HepG2 (cell line): ENCODE results near the gene TMCC1. TPM values are rescaled to one million over a fixed set of nuclear protein-coding genes. Genes with fewer than 3 reads are reported as not detected.

Experiments used
- ATAC-seq: fragments of 200-7000 bp; cut with Tn5 transposase; 3 replicates; pipeline ENCODE4 v1.9.1; 2020; ENCODE audit warnings: mild to moderate bottlenecking, moderate library complexity
- BruUV-seq: library from RNA; stranded (reverse); fragments of 400-500 nt; replicated peaks from 2 replicates; lab custom pipeline; 2021; lab: Mats Ljungman, UMichigan
- CTCF ChIA-PET: fragments of 300-600 bp; formaldehyde crosslinking; extraction: SDS; loops from one replicate; lab custom pipeline; 2021; ENCODE audit warnings: low total read pairs, inconsistent platforms, low intra/inter-chr PET ratio; lab: Yijun Ruan, JAX
- POLR2A ChIA-PET: fragments of 350-600 bp; sonication (Branson Sonifier 250); formaldehyde crosslinking; loops from one replicate; lab custom pipeline; 2020; ENCODE audit warnings: antibody characterized with exemption, inconsistent platforms; lab: Yijun Ruan, JAX
- DNase-seq: peaks from one replicate; pipeline ENCODE4 v3.0.0-alpha.2; 2015; ENCODE audit warnings: low spot score
- FAIRE-seq: peaks from 3 replicates; lab custom pipeline; 2011; peaks lifted over from hg19 to GRCh38; lab: Jason Lieb, UNC
- H2AFZ ChIP-seq: one replicate; pipeline ENCODE4 v1.6.1; 2011; ENCODE audit warnings: low read length, inconsistent platforms
- H3K27ac ChIP-seq: fragments of 300-600 bp; 3 replicates; pipeline ENCODE4 v1.8.0; 2011; ENCODE audit warnings: mixed run types, mild to moderate bottlenecking, mixed read lengths, low read length, inconsistent platforms; ENCODE audit not compliant: insufficient read depth; ENCODE audit errors: extremely low read length
- H3K27me3 ChIP-seq, 2 experiments: fragments of 200-600 bp in 1 of 2; 2 replicates in 1 of 2; 3 replicates in 1 of 2; pipeline versions ENCODE4 v1.6.0 to v1.8.0; 2011; ENCODE audit warnings: low read length in 2 of 2, mild to moderate bottlenecking in 2 of 2, moderate library complexity in 2 of 2, inconsistent platforms in 1 of 2; ENCODE audit not compliant: insufficient read depth in 2 of 2, control insufficient read depth in 1 of 2
- H3K36me3 ChIP-seq, 2 experiments: fragments of 200-600 bp in 1 of 2; replicated peaks in 1 of 2; 2 replicates in 1 of 2; 3 replicates in 1 of 2; pipeline versions ENCODE4 v1.5.1 to v1.8.0; 2011; ENCODE audit warnings: low read length in 2 of 2, inconsistent platforms in 1 of 2; ENCODE audit not compliant: insufficient read depth in 2 of 2, control insufficient read depth in 1 of 2
- H3K4me1 ChIP-seq: 2 replicates; pipeline ENCODE4 v1.5.1; 2012; ENCODE audit warnings: low read length, inconsistent platforms; ENCODE audit not compliant: insufficient read depth
- H3K4me2 ChIP-seq: 2 replicates; pipeline ENCODE4 v1.6.0; 2011; ENCODE audit warnings: low read depth, low read length, inconsistent platforms
- H3K4me3 ChIP-seq, 3 experiments: fragments of 200-600 bp in 1 of 3; sonication (generic), shearing (Covaris generic) in 1 of 3; replicated peaks in 1 of 3; 2 replicates each; pipeline ENCODE4 v1.5.1; 2011 to 2016; ENCODE audit warnings: low read length in 3 of 3, inconsistent platforms in 2 of 3, low read depth in 2 of 3, mild to moderate bottlenecking in 2 of 3, control low read depth in 1 of 3, mixed read lengths in 1 of 3; ENCODE audit not compliant: insufficient read depth in 1 of 3
- H3K79me2 ChIP-seq: one replicate; pipeline ENCODE4 v1.6.1; 2011; ENCODE audit warnings: low read length, inconsistent platforms; ENCODE audit not compliant: insufficient read depth
- H3K9ac ChIP-seq: 2 replicates; pipeline ENCODE4 v1.6.0; 2011; ENCODE audit warnings: mild to moderate bottlenecking, low read depth, low read length, inconsistent platforms; ENCODE audit not compliant: insufficient read depth
- H3K9me3 ChIP-seq: 2 replicates; pipeline ENCODE4 v1.5.1; 2012; ENCODE audit warnings: mild to moderate bottlenecking, low read length
- H4K20me1 ChIP-seq: 2 replicates; pipeline ENCODE4 v1.6.0; 2011; ENCODE audit warnings: inconsistent platforms, mild to moderate bottlenecking, low read length, moderate library complexity; ENCODE audit not compliant: insufficient read depth
- ARNTL ChIP-seq: sonication (generic); formaldehyde crosslinking; IDR thresholded peaks from 2 replicates; pipeline ENCODE4 v1.4.0; 2020; ENCODE audit warnings: mild to moderate bottlenecking, missing genetic modification reagents
- E2F2 ChIP-seq: sonication (generic); formaldehyde crosslinking; IDR thresholded peaks from 2 replicates; pipeline ENCODE4 v1.4.0; 2020; ENCODE audit warnings: missing genetic modification reagents, borderline replicate concordance
- HNF4G ChIP-seq, 2 experiments: sonication (generic) in 1 of 2; formaldehyde crosslinking in 1 of 2; IDR thresholded peaks; 2 replicates each; pipeline versions ENCODE4 v1.4.0 to v1.6.1; 2011 to 2020; ENCODE audit warnings: borderline replicate concordance in 2 of 2, low read depth in 2 of 2, mild to moderate bottlenecking in 2 of 2, low read length in 1 of 2, missing genetic modification reagents in 1 of 2, moderate library complexity in 1 of 2
- NFKB2 ChIP-seq: sonication (generic); formaldehyde crosslinking; IDR thresholded peaks from 2 replicates; pipeline ENCODE4 v1.4.0; 2020; ENCODE audit warnings: missing genetic modification reagents, borderline replicate concordance
- POLR2G ChIP-seq: fragments of 200-400 bp; formaldehyde crosslinking; IDR thresholded peaks from 2 replicates; pipeline ENCODE4 v1.6.1; 2018; ENCODE audit warnings: mild to moderate bottlenecking, low read depth, low read length, moderate library complexity
- THAP11 ChIP-seq: IDR thresholded peaks from 2 replicates; pipeline ENCODE4 v1.6.1; 2016; ENCODE audit warnings: missing biosample characterization, missing genetic modification reagents
- ZNF121 ChIP-seq: sonication (generic); formaldehyde crosslinking; IDR thresholded peaks from 2 replicates; pipeline ENCODE4 v1.5.0; 2020; ENCODE audit warnings: mild to moderate bottlenecking, missing genetic modification reagents
- ZNF142 ChIP-seq: sonication (generic); formaldehyde crosslinking; IDR thresholded peaks from 2 replicates; pipeline ENCODE4 v1.4.0; 2020; ENCODE audit warnings: missing genetic modification reagents
- ZNF329 ChIP-seq: sonication (generic); formaldehyde crosslinking; IDR thresholded peaks from 2 replicates; pipeline ENCODE4 v1.9.0; 2021; ENCODE audit warnings: low read depth, mild to moderate bottlenecking, missing genetic modification reagents
- ZNF335 ChIP-seq: sonication (generic); formaldehyde crosslinking; IDR thresholded peaks from 2 replicates; pipeline ENCODE4 v1.4.0; 2020; ENCODE audit warnings: missing genetic modification reagents
- ZNF430 ChIP-seq: sonication (generic); formaldehyde crosslinking; IDR thresholded peaks from 2 replicates; pipeline ENCODE4 v1.9.0; 2021; ENCODE audit warnings: mild to moderate bottlenecking, missing genetic modification reagents
- ZNF484 ChIP-seq: sonication (generic); formaldehyde crosslinking; IDR thresholded peaks from 2 replicates; pipeline ENCODE4 v1.5.1; 2020; ENCODE audit warnings: mild to moderate bottlenecking, low read depth, missing genetic modification reagents, borderline replicate concordance
- ZNF607 ChIP-seq: sonication (generic); formaldehyde crosslinking; IDR thresholded peaks from 2 replicates; pipeline ENCODE4 v1.5.1; 2020; ENCODE audit warnings: missing genetic modification reagents, mild to moderate bottlenecking, borderline replicate concordance
- ZNF710 ChIP-seq: sonication (generic); formaldehyde crosslinking; IDR thresholded peaks from 2 replicates; pipeline ENCODE4 v1.5.0; 2020; ENCODE audit warnings: mild to moderate bottlenecking, missing genetic modification reagents, borderline replicate concordance
- WGBS: methylation state at CpG from one replicate; pipeline ENCODE4 v1.1.6; 2017; ENCODE audit warnings: low lambda C conversion rate; 5-methylcytosine and 5-hydroxymethylcytosine counted together
- in situ Hi-C: cut with HindIII; loops from 2 replicates; pipeline ENCODE4 v1.10.0; 2017; ENCODE audit warnings: low pct_unique_long_range_greater_than_20kb; ENCODE audit not compliant: extremely low pct_ligation_motif_present
- intact Hi-C: fragments of 100-400 bp; cut with micrococcal nuclease; formaldehyde crosslinking; loops from one replicate; pipeline ENCODE4 v1.10.0; 2022; ENCODE audit not compliant: unreplicated experiment
- polyA plus RNA-seq, 8 experiments: library from polyadenylated mRNA; depleted of rRNA in 3 of 8; stranded (reverse) in 7 of 8; unstranded in 1 of 8; fragments of >200 nt; fragmentation: Illumina TruSeq in 4 of 8; extraction: Trizol in 4 of 8; gene quantifications; 2 replicates each; pipeline versions ENCODE4 v1.2.1 to v1.2.3, GENCODE V29; 2011 to 2016; ENCODE audit warnings: low read depth in 4 of 8, missing spikeins in 1 of 8, mixed read lengths in 1 of 8; ENCODE audit not compliant: insufficient read depth in 1 of 8
- total RNA-seq, 5 experiments: library from RNA; depleted of rRNA; stranded (reverse); fragments of >200 nt; fragmentation: Illumina TruSeq; extraction: Trizol; gene quantifications; 2 replicates each; pipeline ENCODE4 v1.2.3, GENCODE V29; 2016; ENCODE audit warnings: low read depth in 1 of 5

Gene TMCC1
- total and polyA plus RNA-seq, 2 of the 13 experiments (the other 11 are each of a cell fraction or from before 2014, with no cell fraction given) = 12.1 to 264 TPM

GRCh38 chr3:129688271-129688895 lies 205.1 kb downstream of the TMCC1 start:
- DNase-seq = peak; percentile 78
- BruUV-seq = no TSS peak
- H3K9me3 ChIP-seq = no peaks in the 10 kb centered on the region
- H3K4me2 ChIP-seq = peak overlapping the region; percentile 78
- peak overlapping the region; percentile 72 for H3K9ac ChIP-seq
- under 1% methylated on average over 10 of the region's 11 CpGs for WGBS
- ATAC-seq = peak; percentile 94
- H3K79me2 ChIP-seq = peaks cover 56% of the 10 kb centered on the region
- intact Hi-C loops (loop anchor here (5.0 kb wide), 1 partner anchor 36 kb away; no protein-coding TSS in a partner anchor), in situ Hi-C loops (no loop called here)
- ChIA-PET POLR2A (interaction anchor here (1.0 to 1.6 kb wide), 4 partner anchors 23 to 95 kb away, joined by 3 to 6 read pairs (median 4); no protein-coding TSS in a partner anchor), CTCF (no interaction called here)
- FAIRE-seq = peak; percentile 34
- no peak overlapping the region for H2AFZ ChIP-seq
- H3K27me3 ChIP-seq = no peaks in the 10 kb centered on the region; a peak in 1 of 5 replicates
- no peaks in the 10 kb centered on the region for H4K20me1 ChIP-seq
- no peaks in the 10 kb centered on the region; a peak in 1 of 5 replicates for H3K36me3 ChIP-seq
- H3K27ac ChIP-seq = peak overlapping the region; percentile 79
- peak overlapping the region; percentile 59 to 85 (median 73) for H3K4me3 ChIP-seq
- peaks cover 61% of the 10 kb centered on the region for H3K4me1 ChIP-seq
- TF ChIP-seq ZNF607 (CRISPR knock-in tag) = peak; percentile 64; the same call in 1 of the 2 replicates
- no peak for TF ChIP-seq ARNTL (CRISPR knock-in tag)
- TF ChIP-seq NFKB2 = no peak
- TF ChIP-seq ZNF121 (CRISPR knock-in tag) = no peak
- peak; percentile 75 for TF ChIP-seq THAP11
- TF ChIP-seq POLR2G = peak; percentile 53; the same call in 1 of the 2 replicates
- peak; percentile 49; the same call in 1 of the 2 replicates for TF ChIP-seq ZNF430
- no peak for TF ChIP-seq ZNF484 (CRISPR knock-in tag)
- no peak for TF ChIP-seq ZNF710 (CRISPR knock-in tag)
- TF ChIP-seq ZNF142 (CRISPR knock-in tag) = 0 out of 2 replicates have a peak, but pooled peaks have one; percentile 20
- TF ChIP-seq HNF4G (IDR thresholded peaks at IDR 0.05; ENCODE audit: borderline replicate concordance, low read depth, low read length) = no peak
- TF ChIP-seq HNF4G (CRISPR knock-in tag; IDR thresholded peaks at IDR 0.05; ENCODE audit: borderline replicate concordance, low read depth) = no peak
- 0 out of 2 replicates have a peak, but pooled peaks have one; percentile 24 for TF ChIP-seq ZNF335 (CRISPR knock-in tag)
- no peak for TF ChIP-seq ZNF329 (CRISPR knock-in tag)
- no peak for TF ChIP-seq E2F2 (CRISPR knock-in tag)
